ENCODE data around the gene PXK.
"Not testable (repeated sequence)": the region's sequence is repeated elsewhere in the genome, so short reads cannot be mapped to it uniquely, and the experiment has no call there.

The PXK gene

DNA sequence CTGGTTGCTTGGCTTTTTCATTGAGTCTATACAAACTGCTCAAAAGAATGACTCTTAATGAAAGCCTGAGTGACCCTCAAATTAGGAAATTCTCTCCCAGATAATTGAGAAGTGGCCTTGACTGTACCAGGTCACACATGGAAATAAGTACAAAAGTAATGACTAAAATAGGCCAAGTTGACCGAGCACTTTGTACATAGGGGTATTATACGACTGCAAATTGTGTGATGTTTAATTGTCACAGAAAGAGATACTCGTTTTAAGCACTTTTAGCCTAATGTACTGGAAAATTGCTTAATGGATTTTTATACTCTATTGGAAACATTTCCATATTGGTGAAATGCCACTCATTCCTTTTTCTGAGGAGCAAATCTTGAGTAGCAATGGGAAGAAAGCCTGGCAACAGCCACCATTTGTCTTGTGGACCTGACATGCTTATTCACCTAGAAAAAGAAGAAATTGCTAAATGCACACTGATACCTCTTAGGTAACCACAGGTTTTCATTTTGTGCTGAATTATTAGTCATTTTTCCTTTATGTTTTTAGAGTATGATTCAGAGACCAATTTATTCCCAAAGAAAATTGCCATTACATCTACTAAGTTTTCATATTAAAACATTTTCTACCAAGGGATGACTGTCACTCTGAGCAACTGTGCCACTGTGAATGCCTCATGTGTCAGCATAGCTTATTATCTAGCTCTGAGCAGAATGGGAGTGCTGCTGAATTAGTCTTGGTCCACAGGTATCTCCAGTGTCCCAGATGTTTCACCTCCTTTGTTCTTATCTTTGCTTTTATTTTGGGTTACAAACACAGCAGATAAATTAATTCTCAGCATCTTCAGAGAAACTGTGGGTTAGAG lies 8.9 kb upstream of the PXK start:
- no peak for DNase-seq

DNA sequence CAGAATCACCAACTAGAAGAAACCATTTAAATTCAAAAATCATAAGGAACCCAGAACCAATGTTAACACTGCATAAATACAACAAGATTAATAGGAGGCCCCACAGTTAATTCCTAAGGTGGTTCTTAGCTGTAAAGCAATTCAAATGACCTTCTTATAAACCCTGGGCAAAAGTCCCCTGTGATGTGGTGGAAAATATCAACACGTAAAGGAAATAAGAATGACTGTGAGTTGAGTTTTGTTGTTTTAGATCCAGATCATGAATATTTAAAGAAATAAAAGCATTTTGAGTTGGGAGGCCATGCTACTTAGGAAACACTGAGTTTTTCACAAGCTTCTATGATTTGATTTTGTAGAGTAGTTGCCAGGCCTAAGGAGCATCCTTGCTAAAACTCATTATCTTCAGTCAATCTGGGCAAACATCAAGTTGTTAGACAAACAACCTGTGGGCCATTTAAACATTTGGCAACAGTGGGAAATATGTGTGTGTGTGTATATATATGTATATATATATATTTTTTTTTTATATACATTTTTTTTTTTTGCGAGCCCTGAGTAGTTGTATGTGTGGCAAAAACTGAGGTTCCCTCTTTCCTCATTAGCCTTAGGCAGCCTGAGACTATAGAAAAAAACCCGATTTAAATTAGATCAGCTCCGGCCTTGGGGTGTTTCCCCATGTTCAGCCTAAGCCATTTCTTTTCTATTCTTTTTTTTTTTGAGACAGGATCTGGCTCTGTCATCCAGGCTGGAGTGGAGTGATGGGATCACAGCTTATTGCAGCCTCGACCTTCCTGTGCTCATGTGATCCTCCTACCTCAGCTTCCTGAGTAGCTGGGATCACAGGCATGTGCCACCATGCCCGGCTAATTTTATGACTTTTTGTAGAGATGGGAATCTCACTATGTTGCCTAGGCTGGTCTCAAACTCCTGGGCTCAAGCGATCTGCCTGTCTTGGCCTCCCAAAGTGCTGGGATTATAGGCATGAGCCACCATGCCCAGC lies 8.0 kb upstream of the PXK start:
- no peak for DNase-seq

DNA sequence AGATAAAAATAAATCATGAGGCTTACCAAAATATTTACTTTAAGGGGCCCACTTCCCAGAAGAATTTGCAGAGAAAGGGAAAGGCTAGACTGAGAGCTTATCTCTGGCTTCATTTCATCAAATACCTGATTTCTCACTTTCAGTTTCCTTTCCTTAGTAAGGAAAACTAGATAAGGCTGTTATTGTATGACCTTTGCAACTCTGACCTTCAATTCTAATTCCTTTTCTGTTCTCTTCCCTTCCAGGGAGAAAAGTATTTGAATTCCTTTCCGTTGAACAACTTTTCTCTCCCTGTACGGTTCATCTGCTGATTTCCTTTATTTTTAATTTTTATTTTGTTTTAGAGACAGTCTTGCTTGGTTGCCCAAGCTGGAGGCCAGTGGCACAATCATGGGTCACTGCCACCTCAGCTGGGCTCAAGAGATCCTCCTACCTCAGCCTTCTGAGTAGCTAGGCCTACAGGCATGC lies 7.1 kb upstream of the PXK start:
- DNase-seq = no peak

DNA sequence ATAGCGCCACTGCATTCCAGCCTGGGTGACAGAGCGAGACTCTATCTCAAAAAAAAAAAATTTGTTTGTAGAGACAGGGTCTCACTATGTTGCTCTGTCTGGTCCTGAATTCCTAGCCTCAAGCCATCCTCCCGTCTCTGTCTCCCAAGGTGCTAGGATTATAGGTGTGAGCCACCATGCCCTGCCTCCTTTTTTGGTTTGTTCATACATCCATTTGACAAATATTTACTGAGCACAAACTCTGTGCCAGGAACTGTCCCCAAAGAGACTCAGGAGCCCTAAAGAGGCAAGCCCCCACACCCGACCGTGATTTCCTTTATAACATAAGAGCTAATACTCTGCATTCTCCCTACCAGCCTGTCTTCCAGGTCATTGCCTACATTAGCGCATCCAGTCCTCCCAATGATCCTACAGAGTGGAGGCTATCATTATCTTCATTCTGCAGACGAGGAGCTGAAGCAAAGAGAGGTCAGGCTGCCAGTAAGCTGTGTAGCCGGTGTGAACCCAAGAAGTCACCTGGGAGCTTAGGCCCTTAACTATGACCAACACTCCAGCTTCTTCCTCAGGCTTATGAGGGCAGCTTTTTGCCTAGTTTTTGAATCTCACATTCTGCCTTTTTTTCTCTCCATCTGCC lies 6.3 kb upstream of the PXK start:
- DNase-seq = no peak

DNA sequence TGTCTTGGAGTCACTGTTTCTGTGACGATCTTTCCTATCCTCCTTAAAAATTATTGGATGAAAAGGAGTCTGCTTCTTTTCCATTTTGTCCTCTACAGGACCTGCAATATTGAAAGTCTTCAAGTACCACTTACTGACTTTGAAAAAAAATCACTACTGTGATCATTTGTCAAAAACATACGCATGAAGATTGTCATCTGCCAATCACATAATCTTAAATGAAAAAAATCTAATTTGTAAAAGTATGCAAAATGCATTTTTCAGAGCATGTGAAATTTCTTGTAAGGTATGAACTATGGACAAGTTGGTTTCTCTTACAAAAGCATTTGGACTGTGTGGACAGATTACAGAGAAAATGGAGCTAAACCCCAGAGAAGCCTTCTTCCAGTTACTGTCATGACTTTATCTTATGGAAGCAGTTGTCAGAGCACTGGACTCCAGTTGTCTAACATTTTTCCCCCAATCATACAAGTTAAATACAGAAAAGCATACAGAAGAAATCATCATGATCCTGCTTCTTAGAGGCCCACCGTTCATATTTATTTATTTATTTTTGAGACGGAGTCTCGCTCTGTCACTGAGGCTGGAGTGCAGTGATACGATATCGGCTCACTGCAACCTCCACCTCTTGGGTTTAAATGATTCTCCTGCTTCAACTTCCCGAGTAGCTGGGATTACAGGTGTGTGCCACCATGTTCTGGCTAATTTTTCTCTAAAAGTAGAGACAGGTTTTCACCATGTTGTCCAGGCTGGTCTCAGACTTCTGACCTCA lies 3.4 kb upstream of the PXK start:
- DNase-seq = no peak

DNA sequence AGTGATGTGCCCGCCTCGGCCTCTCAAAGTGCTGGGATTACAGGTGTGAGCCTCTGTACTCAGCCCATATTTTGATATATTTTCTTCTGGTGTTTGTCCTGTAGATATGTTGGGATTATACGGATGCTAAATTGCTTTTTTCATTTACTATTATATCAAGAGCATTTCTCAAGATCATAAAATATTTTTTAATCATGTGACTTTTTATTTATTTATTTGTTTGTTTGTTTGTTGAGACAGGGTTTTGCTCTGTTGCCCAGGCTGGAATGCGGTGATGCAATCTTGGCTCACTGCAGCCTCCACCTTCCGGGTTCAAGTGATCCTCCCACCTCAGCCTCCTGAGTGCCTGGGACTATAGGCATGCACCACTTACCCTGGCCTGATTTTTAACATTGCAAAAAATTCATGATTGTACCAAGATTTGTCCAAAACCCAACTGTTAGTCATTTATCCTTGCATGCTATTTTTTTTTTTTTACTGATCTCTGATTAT lies 2.7 kb upstream of the PXK start:
- DNase-seq = no peak

DNA sequence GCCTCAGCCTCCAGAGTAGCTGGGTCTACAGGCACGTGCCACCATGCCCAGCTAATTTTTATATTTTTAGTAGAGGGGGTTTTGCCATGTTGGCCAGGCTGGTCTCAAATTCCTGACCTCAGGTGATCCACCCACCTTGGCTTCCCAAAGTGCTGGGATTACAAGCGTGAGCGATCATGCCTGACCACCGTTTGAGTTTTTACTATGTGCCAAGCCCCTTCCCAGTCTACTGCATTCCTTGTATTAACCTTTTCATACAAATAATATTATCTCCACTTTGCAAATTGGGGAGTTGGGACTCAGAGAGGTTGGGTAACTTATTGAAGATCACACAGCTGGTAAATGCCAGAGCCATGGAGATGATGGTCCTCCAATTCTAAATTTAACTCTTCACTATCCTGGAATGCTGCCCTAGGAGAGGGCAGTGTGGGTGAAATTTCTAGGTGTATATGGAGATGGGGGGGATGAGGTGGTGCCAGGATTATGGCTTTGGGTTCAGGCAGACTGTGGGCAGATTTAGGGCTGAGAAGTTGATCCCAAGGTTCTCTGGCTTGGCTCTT lies 1.0 kb upstream of the PXK start:
- DNase-seq = no peak

DNA sequence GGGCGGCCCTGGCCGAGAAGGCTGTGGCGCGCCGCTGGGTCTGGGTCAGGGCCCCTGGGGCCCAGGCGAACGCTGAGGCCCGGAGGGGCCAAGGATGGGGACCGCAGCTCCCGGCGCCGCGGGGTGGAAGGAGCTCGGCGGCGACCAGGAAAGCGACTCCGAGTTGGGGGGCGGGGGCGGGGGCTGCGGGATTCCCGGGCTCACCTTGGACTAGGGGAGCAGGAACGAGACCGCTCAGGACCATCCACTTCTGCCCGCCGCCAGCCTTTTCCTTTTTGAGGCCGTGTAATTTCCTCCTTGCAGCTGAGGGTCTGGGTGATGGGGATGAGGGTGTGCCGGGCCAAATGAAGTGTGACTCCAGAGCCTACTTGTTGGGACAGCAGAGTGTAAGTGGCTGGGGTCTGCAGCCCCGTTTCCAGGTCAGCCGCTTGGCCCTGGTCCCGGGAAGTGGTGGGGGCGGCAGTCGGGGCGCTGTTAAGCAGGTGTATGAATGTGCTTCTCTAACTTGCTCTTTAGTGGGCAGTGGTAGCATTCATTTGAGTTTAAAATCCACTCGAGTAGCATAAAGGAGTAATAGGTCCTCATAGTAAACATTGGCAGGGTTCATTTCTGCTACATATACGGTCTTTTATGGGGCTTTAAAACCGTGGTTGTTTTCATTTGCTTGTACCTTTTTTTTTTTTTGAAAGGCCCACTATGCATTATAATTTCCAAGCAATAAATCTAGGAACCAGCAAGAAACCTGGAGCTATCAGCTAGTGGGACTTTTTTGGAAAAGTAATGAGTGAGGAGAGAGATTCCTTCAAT lies 717 bp downstream of the PXK start:
- peak; percentile 21 for DNase-seq

DNA sequence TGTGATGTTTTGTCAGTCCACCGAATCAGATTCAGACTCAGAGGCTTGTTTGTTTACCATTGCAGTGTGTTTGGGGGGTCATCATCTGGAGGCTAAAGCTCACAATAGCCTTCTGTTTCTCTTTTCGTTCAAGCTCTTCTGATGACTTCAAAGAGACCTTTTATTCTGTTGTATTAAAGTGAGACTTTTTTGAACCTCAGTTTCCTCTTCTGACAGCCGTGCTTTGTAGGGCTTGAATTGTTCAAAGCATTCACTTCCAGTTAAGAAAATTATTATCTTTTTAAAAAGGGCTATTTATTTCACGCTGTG lies 1.3 kb downstream of the PXK start:
- no peak for DNase-seq

DNA sequence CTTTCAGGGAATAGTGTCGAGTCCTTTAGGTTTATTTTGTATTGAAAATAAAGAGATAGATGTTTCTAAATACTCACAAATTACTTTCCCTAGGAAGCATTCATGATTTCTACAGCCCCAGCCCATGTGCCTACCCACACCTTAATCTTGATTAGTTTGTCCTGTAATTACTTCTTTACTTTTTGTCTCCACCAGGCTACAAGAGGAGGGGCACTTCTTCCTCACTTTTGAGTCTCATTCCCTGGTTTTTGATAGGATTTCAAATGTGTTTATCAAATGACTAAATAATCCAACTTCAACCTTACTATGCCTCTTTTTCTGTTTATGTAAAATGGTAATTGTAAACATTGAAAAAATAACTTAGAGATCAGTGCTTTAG lies 1.8 kb downstream of the PXK start:
- no peak for DNase-seq

DNA sequence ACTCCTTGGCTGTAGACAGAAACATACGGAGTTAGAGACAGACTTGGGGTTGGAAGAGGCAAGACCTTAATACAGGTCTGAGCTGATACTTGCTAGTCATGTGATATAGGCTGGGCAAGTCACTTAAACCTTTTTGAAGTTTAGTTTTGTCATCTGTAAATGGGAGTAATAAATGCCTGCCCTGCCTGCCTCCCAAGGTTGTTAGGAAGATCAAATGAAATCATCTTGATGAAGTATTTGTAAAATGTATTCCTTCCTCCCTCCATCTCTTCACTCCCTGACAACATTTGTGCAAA lies 2.9 kb downstream of the PXK start:
- no peak for DNase-seq

DNA sequence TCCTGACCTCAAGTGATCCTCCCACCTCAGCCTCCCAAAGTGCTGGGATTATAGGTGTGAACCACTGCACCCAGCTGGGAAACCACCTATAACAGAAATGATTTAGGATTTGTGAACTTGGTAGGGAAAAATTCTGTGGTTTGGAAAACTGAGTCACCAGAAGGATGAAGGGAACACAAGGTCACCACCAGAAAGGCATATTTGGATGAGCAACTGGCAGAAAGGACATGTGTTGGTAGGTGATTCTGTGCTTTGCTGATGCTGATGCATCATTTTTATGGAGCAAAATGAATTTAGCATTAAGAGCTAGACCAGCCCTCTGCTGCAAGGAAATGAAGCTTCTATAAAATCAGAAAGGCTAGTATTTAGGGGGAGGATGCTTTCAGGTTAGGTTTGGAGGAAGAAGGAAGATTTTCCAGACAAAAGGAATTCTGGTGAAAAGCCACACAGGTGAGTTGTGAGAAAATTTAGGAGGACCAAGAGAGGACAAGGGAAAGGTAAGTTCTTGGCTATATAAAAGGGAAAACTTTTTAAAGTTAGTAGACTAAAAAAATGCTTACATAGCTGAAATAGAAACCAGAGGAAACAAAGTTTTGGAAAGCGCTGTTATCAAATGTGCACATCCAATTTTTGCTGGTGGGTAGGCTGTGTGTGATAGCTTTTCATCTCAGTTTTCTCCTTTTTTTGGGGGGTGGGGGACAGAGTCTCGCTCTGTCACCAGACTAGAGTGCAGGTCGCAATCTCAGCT lies 3.6 kb downstream of the PXK start:
- no peak for DNase-seq

DNA sequence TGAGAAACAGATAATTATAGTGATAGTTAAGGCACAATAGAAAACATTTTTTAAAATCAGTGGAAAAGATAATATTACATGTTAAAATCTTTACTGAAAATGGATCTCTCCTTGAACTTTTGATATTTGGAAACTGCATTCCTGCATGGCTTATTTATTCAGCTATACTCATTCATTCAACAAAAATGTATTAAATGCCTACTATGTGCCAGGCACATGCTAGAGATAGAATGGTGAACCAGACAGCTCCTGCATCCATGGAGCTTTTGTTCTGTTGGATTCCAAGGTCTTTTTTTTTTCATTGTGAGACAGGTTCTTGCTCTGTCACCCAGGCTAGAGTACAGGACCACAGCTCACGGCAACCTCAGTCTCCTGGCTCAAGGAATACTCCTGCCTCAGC lies 4.5 kb downstream of the PXK start:
- no peak for DNase-seq

DNA sequence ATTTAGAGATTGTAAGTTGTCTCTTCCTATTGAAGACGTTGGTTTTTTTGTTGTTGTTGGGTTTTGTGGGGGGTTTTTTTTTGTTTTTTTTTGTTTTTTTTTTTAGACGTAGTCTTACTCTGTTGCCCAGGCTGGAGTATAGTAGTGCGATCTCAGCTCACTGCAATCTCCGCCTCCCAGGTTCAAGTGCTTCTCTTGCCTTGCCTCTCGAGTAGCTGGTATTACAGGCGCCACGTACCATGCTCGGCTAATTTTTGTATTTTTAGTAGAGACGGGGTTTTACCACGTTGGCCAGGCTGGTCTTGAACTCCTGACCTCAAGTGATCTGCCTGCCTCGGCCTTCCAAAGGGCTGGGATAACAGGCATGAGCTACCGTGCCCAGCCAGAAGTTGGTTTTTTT lies 6.5 kb downstream of the PXK start:
- not testable (repeated sequence) for DNase-seq

DNA sequence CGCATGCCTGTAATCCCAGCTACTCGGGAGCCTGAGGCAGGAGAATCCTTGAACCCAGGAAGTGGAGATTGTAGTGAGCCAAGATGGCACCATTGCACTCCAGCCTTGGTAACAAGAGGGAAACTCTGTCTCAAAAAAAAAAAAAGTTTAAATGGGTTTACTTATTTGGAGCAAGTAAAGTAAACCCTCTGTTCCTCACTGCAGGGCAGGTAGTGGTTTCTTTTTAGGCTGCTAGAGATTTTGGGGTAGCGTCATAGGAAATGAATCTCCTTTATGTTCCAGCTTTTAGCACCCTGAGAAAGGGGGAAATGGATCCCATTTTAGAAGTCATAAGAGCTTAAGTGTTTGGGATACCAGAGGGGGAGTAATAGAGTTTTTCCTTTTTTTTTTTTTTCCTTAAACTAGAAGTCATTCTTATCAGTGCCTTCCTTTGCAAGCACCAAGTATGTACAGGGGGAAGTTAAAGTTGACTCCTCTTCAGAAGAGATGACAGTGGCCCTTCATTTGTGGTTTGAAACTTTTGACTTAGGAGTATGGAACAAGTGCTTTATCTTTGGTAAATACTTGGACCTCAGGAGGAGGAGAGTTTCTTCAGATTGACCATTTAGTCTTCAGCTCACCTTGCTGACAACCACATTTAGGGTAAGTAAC lies 8.0 kb downstream of the PXK start:
- no peak for DNase-seq

DNA sequence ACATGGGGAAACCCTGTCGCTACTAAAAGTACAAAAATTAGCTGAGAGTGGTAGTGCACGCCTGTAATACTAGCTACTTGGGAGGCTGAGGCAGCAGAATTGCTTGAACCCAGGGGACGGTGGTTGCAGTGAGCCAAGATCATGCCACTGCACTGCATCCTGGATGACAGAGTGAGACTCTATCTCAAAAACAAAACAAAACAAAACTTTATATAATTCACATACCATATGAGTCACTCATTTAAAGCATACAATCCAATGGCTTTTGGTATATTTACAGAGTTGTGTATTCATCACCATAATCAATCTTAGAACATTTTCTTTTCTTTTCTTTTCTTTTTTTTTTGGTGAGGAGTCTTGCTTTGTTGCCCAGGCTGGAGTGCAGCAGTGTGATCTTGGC lies 8.7 kb downstream of the PXK start:
- no peak for DNase-seq

DNA sequence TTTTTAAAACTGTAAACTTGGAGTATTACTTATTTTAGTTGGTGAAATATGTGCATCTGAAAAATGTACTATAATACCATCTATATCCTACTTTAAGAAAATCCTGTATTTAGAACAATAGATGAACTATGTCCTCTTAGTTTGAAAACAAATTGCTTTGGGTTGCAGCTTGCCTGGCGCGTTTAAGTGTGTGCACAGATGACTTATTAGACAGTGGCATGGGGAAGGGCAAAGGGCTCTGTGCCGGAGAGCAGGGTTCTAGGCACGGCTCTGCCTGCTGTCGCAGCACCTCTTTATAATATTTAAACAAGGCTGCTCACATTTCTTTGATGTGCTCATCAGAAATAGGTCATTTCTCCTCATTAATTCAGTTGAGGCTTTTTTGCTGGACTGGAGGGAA lies 10.0 kb downstream of the PXK start:
- no peak for DNase-seq

DNA sequence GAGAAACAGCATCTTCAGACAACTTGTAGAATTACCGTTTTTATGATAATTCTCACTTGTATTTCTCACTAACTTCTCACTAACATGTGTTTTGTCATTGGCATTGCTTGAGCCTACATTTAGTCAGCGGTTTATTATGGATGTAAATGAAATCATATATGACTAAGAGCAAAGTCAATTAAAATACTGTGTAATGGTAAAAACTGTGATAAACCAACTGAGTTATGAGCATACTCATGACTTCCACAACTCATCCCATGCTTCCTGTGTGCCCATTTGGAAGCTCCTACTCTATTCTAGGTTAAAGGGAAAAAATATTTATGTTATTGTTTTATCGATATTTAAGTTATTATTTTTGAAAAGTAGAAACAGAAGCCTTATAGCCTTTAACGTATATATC lies 12.8 kb downstream of the PXK start:
- no peak for DNase-seq

DNA sequence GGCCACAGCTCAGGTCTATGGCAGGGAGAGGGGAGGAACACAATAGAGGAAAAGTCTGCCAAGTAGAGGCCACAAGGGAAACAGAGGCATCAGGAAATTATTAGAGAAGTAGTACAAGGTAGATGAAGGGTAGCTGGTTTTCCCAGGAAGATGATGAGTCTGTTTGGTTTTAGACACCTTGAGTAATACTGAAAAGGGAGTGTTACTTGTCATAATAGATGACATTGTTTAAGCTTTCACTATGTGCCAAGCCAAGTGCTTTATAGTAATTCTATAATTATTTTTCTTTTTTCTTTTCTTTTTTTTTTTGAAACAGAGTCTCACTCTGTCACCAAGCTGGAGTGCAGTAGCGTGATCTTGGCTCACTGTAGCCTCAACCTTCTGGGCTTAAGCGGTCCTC lies 13.7 kb downstream of the PXK start:
- no peak for DNase-seq

DNA sequence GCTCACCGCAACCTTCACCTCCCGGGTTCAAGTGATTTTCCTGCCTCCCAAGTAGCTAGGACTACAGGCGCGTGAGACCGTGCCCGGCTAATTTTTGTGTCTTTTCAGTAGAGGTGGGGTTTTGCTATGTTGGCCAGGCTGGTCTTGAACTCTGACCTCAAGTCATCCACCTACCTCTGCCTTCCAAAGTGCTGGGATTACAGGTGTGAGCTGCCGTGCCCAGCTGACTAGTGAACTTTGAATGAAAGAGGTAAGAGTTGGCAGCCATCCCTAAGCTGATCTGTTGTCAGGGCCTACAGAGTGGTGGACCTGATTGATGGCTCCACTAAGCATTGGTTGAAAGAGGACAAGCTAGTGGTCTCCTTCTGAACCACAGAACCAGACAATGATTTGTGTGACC lies 15.3 kb downstream of the PXK start:
- DNase-seq = no peak
